GM20000 (cell line): ENCODE results near the gene FCN2.

Experiments
- DNase-seq: peaks from one replicate; pipeline ENCODE4 v3.0.0; 2012; ENCODE audit warnings: low spot score
- CTCF ChIP-seq: IDR thresholded peaks from 2 replicates; pipeline ENCODE4 v1.5.1; 2012; ENCODE audit warnings: mild to moderate bottlenecking, control low read depth; ENCODE audit errors: extremely low read depth, missing control alignments

Gene FCN2

GRCh38 chr9:134933076-134933659 is 52.6 kb downstream of the FCN2 start:
- no peak for DNase-seq

GRCh38 chr9:134935056-134935640 is 54.5 kb downstream of the FCN2 start:
- TF ChIP-seq CTCF, result no peak
- no peak for DNase-seq

More at GRCh38 chr9:134933076-134933659, 52.6 kb downstream of the FCN2 start:
- TF ChIP-seq CTCF, result no peak

GRCh38 chr9:134935701-134936345 is 55.2 kb downstream of the FCN2 start:
- no peak for DNase-seq
- no peak for TF ChIP-seq CTCF

GRCh38 chr9:134936346-134937163 is 55.9 kb downstream of the FCN2 start:
- DNase-seq, result peak; percentile 72
- TF ChIP-seq CTCF, result no peak
